ENCODE measurements around the gene MOCS3. TPM values are rescaled to one million over a fixed set of nuclear protein-coding genes. Genes with fewer than 3 reads are reported as not detected.
A peak's percentile ranks its signal among the peaks of the same experiment; 100 is the strongest.

The MOCS3 gene
- total and polyA plus RNA-seq, 10 of the 15 experiments (the other 5 are each of a cell fraction or from before 2014, with no cell fraction given), result 0.87 to 5.9 (median 3.6) TPM

DNA sequence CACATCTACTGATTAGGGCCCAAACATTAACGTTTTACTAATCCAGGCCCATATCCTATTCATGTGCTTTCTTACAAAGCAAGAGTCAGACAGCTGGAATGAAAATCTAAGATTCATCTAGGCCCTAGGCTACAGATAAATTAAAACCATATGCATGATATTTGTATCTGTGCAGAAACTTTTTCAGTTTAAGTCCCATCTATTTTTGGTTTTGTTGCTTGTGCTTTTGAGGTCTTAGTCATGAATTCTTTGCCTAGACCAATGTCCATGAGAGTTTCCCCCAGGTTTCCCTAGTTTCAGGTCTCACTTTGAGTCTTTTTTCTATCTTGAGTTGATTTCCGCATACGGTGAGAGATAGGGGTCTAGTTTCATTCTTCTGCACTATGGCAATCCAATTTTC is 47.6 kb upstream of the MOCS3 start:
- H3K4me2 ChIP-seq (ENCODE audit: control insufficient read depth, insufficient read depth), result peak overlapping the region; percentile 91
- no peaks in the 10 kb centered on the region for H3K9me3 ChIP-seq (replicated peaks; ENCODE audit: control insufficient read depth, insufficient read depth, low read length)
- peaks cover 17% of the 10 kb centered on the region for H4K20me1 ChIP-seq (ENCODE audit: control insufficient read depth, insufficient read depth)
- H3K4me1 ChIP-seq (ENCODE audit: control insufficient read depth, insufficient read depth, low read length), result peaks cover 53% of the 10 kb centered on the region
- in situ Hi-C loops (cut with MboI) (no loop called here), intact Hi-C loops (cut with micrococcal nuclease; ENCODE audit: unreplicated experiment) (no loop called here)
- ChIA-PET POLR2A (interaction anchor here (0.8 to 1.4 kb wide), 6 partner anchors 10 to 116 kb away, joined by 3 to 4 read pairs (median 4); partner anchors contain the start of genes DPM1 and MOCS3), SMC1A (ENCODE audit: uncharacterized antibody, unreplicated experiment) (interaction anchor here (1.0 to 4.3 kb wide), 8 partner anchors 9 to 116 kb away, joined by 3 to 17 read pairs (median 6); partner anchors contain the start of gene BCAS4), RAD21 (ENCODE audit: unreplicated experiment) (interaction anchor here (1.0 to 2.0 kb wide), 8 partner anchors 8 to 116 kb away, joined by 3 to 8 read pairs (median 4); partner anchors contain the start of genes ADNP and BCAS4), CTCF (interaction anchor here (1.1 to 3.8 kb wide), 5 partner anchors 8 to 121 kb away, joined by 3 to 44 read pairs (median 5); partner anchors contain the start of gene BCAS4)
- 0% methylated on average over 3 of the region's 3 CpGs for WGBS (ENCODE audit: insufficient coverage, insufficient replicate concordance, low lambda C conversion rate, missing lambda C conversion rate)
- H3K36me3 ChIP-seq (ENCODE audit: control insufficient read depth in 2 of 2, insufficient read depth in 2 of 2, low read length in 1 of 2), result peaks cover 3 to 34% of the 10 kb centered on the region in 2 experiments
- TSS peak; percentile 18 for BruUV-seq (replicated peaks)
- H3K4me3 ChIP-seq, result peak overlapping the region; percentile 16; the same call in 1 of the 2 replicates
- no peak for FAIRE-seq
- no peak overlapping the region; the same call in 1 of the 2 replicates for H3K9ac ChIP-seq (ENCODE audit: control insufficient read depth, insufficient read depth, low read length)
- peak; percentile 7; the same call in 1 of the 3 replicates for ATAC-seq
- H3K79me2 ChIP-seq (ENCODE audit: control insufficient read depth, insufficient read depth, low read length), result peaks cover 96% of the 10 kb centered on the region
- H3K27ac ChIP-seq (ENCODE audit: control insufficient read depth, insufficient read depth), result peak overlapping the region; percentile 54
- no peak overlapping the region for H2AFZ ChIP-seq (ENCODE audit: control insufficient read depth, low read depth, low read length)
- no peak for DNase-seq (ENCODE audit: low read depth, low spot score)
- no peaks in the 10 kb centered on the region for H3K27me3 ChIP-seq (replicated peaks in 1 of 2; ENCODE audit: control insufficient read depth in 2 of 2, insufficient read depth in 2 of 2, low read length in 1 of 2)
- TF ChIP-seq KAT2A (conservative IDR thresholded peaks at IDR 0.05; ENCODE audit: control insufficient read depth, low read depth, low read length) (no peak), POLR2AphosphoS2 (IDR thresholded peaks at IDR 0.05; ENCODE audit: low read depth, low read length) (no peak), TCF3 (IDR thresholded peaks at IDR 0.05; ENCODE audit: borderline replicate concordance, insufficient read depth, low read depth, low read length) (no peak), KDM1A (IDR thresholded peaks at IDR 0.05; ENCODE audit: borderline replicate concordance) (no peak), IRF4 (IDR thresholded peaks at IDR 0.05; ENCODE audit: low read depth, low read length) (peak; percentile 35; the same call in 1 of the 2 replicates), CHD4 (IDR thresholded peaks at IDR 0.05) (no peak), JUNB (IDR thresholded peaks at IDR 0.05) (peak; percentile 72), MXI1 (IDR thresholded peaks at IDR 0.05; ENCODE audit: low read depth, low read length) (no peak), ETV6 (conservative IDR thresholded peaks at IDR 0.05 in 1 of 2, IDR thresholded peaks at IDR 0.05 in 1 of 2; ENCODE audit: borderline replicate concordance in 1 of 2, low read depth in 1 of 2) (peak in 1 of 2 experiments; percentile 49; a peak in 1 of 4 replicates), RAD51 (IDR thresholded peaks at IDR 0.05) (no peak), SUZ12 (IDR thresholded peaks at IDR 0.05; ENCODE audit: unreplicated experiment) (no peak), PML (IDR thresholded peaks at IDR 0.05; ENCODE audit: low read length) (no peak), ZNF24 (IDR thresholded peaks at IDR 0.05) (no peak), MTA2 (IDR thresholded peaks at IDR 0.05; ENCODE audit: low read depth) (no peak), IKZF2 (IDR thresholded peaks at IDR 0.05) (peak; percentile 32 to 34; a peak in 3 of 4 replicates), HDAC2 (IDR thresholded peaks at IDR 0.05) (no peak), LARP7 (IDR thresholded peaks at IDR 0.05) (no peak)
- TF ChIP-seq, protein P1, sequence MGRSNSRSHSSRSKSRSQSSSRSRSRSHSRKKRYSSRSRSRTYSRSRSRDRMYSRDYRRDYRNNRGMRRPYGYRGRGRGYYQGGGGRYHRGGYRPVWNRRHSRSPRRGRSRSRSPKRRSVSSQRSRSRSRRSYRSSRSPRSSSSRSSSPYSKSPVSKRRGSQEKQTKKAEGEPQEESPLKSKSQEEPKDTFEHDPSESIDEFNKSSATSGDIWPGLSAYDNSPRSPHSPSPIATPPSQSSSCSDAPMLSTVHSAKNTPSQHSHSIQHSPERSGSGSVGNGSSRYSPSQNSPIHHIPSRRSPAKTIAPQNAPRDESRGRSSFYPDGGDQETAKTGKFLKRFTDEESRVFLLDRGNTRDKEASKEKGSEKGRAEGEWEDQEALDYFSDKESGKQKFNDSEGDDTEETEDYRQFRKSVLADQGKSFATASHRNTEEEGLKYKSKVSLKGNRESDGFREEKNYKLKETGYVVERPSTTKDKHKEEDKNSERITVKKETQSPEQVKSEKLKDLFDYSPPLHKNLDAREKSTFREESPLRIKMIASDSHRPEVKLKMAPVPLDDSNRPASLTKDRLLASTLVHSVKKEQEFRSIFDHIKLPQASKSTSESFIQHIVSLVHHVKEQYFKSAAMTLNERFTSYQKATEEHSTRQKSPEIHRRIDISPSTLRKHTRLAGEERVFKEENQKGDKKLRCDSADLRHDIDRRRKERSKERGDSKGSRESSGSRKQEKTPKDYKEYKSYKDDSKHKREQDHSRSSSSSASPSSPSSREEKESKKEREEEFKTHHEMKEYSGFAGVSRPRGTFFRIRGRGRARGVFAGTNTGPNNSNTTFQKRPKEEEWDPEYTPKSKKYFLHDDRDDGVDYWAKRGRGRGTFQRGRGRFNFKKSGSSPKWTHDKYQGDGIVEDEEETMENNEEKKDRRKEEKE (IDR thresholded peaks at IDR 0.05), result no peak
- TF ChIP-seq, protein P2, sequence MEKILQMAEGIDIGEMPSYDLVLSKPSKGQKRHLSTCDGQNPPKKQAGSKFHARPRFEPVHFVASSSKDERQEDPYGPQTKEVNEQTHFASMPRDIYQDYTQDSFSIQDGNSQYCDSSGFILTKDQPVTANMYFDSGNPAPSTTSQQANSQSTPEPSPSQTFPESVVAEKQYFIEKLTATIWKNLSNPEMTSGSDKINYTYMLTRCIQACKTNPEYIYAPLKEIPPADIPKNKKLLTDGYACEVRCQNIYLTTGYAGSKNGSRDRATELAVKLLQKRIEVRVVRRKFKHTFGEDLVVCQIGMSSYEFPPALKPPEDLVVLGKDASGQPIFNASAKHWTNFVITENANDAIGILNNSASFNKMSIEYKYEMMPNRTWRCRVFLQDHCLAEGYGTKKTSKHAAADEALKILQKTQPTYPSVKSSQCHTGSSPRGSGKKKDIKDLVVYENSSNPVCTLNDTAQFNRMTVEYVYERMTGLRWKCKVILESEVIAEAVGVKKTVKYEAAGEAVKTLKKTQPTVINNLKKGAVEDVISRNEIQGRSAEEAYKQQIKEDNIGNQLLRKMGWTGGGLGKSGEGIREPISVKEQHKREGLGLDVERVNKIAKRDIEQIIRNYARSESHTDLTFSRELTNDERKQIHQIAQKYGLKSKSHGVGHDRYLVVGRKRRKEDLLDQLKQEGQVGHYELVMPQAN (conservative IDR thresholded peaks at IDR 0.05), result no peak
- TF ChIP-seq, protein P3, sequence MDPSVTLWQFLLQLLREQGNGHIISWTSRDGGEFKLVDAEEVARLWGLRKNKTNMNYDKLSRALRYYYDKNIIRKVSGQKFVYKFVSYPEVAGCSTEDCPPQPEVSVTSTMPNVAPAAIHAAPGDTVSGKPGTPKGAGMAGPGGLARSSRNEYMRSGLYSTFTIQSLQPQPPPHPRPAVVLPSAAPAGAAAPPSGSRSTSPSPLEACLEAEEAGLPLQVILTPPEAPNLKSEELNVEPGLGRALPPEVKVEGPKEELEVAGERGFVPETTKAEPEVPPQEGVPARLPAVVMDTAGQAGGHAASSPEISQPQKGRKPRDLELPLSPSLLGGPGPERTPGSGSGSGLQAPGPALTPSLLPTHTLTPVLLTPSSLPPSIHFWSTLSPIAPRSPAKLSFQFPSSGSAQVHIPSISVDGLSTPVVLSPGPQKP (IDR thresholded peaks at IDR 0.05; ENCODE audit: low read depth, low read length), result no peak
